HG03139 (cell line): ENCODE measurements around the gene CCT5.
"Not testable (repeated sequence)": the region's sequence is repeated elsewhere in the genome, so short reads cannot be mapped to it uniquely, and the experiment has no call there.

Experiments used
- ATAC-seq: cut with Tn5 transposase; IDR thresholded peaks from one replicate; pipeline ENCODE4 v1.9.1; 2021; ENCODE audit not compliant: unreplicated experiment

CCT5 gene

GRCh38 chr5:10244342-10244944, 5.6 kb upstream of the CCT5 start:
- no peak for ATAC-seq

- ATAC-seq = no peak
Observed at GRCh38 chr5:10246761-10247160, 3.3 kb upstream of the CCT5 start.

GRCh38 chr5:10247217-10247616, 2.9 kb upstream of the CCT5 start:
- not testable (repeated sequence) for ATAC-seq

- ATAC-seq = no peak
Observed at GRCh38 chr5:10248378-10249260, 1.5 kb upstream of the CCT5 start.

GRCh38 chr5:10250806-10251276, 761 bp downstream of the CCT5 start:
- peak; percentile 12 for ATAC-seq

GRCh38 chr5:10251405-10251804, 1.3 kb downstream of the CCT5 start:
- ATAC-seq = no peak

GRCh38 chr5:10253390-10253789, 3.3 kb downstream of the CCT5 start:
- ATAC-seq = no peak

GRCh38 chr5:10254686-10255085, 4.6 kb downstream of the CCT5 start:
- no peak for ATAC-seq

- ATAC-seq = no peak
Observed at GRCh38 chr5:10257870-10258269, 7.8 kb downstream of the CCT5 start.

- ATAC-seq = no peak
Observed at GRCh38 chr5:10259899-10260298, 9.8 kb downstream of the CCT5 start.

GRCh38 chr5:10261065-10261464, 11.0 kb downstream of the CCT5 start:
- ATAC-seq = no peak

- ATAC-seq = no peak
Observed at GRCh38 chr5:10262121-10262774, 12.2 kb downstream of the CCT5 start.

- ATAC-seq = no peak
Observed at GRCh38 chr5:10262995-10263394, 12.9 kb downstream of the CCT5 start.

- ATAC-seq = no peak
Observed at GRCh38 chr5:10264604-10265003, 14.5 kb downstream of the CCT5 start.

- ATAC-seq = no peak
Observed at GRCh38 chr5:10265245-10266109, 15.4 kb downstream of the CCT5 start.

- ATAC-seq = no peak
Observed at GRCh38 chr5:10266137-10266536, 16.1 kb downstream of the CCT5 start.

- no peak for ATAC-seq
Observed at GRCh38 chr5:10266839-10267238, 16.8 kb downstream of the CCT5 start.

GRCh38 chr5:10268100-10268499, 18.0 kb downstream of the CCT5 start:
- no peak for ATAC-seq

- ATAC-seq = no peak
Observed at GRCh38 chr5:10272053-10272874, 22.2 kb downstream of the CCT5 start.

- ATAC-seq = not testable (repeated sequence)
Observed at GRCh38 chr5:10272875-10273209, 22.8 kb downstream of the CCT5 start.
